ENCODE results near the gene EXT2.

DNA sequence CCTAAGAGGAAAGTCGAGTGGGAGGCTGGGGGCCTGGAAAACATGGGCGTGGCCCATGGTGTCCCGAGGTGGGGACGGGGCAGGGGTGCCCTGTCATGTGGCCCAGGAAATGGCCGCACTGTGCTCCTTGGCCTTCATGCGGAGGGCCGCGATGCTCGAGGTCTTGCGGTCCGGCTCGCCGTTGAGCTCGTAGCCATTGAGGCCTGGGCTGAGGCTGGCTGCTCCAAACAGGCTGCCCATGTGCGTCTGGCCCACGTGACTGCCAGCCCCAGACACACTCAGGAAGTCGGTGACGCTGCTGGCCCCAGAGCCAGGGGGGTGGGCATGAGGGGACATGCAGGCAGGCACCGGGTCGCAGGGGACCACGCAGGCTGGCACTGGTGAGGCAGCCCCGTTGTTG is 169.3 kb downstream of the EXT2 start:
- TF ChIP-seq POLR2A (IDR thresholded peaks at IDR 0.05) (no peak), CTCF (IDR thresholded peaks at IDR 0.05) (no peak)
